Liver (tissue), 9 donors: ENCODE results near the gene LPAR3. TPM values are rescaled to one million over a fixed set of nuclear protein-coding genes. Genes with fewer than 3 reads are reported as not detected.

ENCODE experiments used
- DNase-seq: peaks from one replicate; pipeline ENCODE4 v3.0.0-alpha.2; 2017; ENCODE audit warnings: low spot score
- H3K27ac ChIP-seq, 2 donors: one replicate each; pipeline ENCODE4 v1.7.0; 2013; ENCODE audit warnings: inconsistent platforms in 2 of 2, low read length in 2 of 2, control low read depth in 1 of 2, low read depth in 1 of 2, mild to moderate bottlenecking in 1 of 2
- H3K27me3 ChIP-seq, 4 donors: one replicate each; pipeline versions ENCODE4 v1.6.1 to v1.7.0; 2013; ENCODE audit warnings: low read length in 3 of 4, inconsistent platforms in 1 of 4, mild to moderate bottlenecking in 1 of 4, moderate library complexity in 1 of 4; ENCODE audit not compliant: control insufficient read depth in 4 of 4, insufficient read depth in 4 of 4
- H3K36me3 ChIP-seq, 4 donors: one replicate each; pipeline versions ENCODE4 v1.6.1 to v1.7.0; 2013; ENCODE audit warnings: low read length in 3 of 4, mild to moderate bottlenecking in 3 of 4, low read depth in 1 of 4, moderate library complexity in 1 of 4; ENCODE audit not compliant: control insufficient read depth in 4 of 4, insufficient read depth in 3 of 4
- H3K4me1 ChIP-seq, 4 donors: one replicate each; pipeline versions ENCODE4 v1.6.1 to v1.7.0; 2013; ENCODE audit warnings: low read length in 3 of 4, mild to moderate bottlenecking in 3 of 4, moderate library complexity in 1 of 4; ENCODE audit not compliant: control insufficient read depth in 4 of 4, insufficient read depth in 4 of 4
- H3K4me3 ChIP-seq, 3 donors: one replicate each; pipeline versions ENCODE4 v1.6.1 to v1.7.0; 2013; ENCODE audit warnings: low read length in 3 of 3, control low read depth in 1 of 3, low read depth in 1 of 3, mild to moderate bottlenecking in 1 of 3
- H3K9ac ChIP-seq, 2 donors: one replicate each; pipeline ENCODE4 v1.7.0; 2013; ENCODE audit warnings: low read length in 2 of 2, mild to moderate bottlenecking in 2 of 2, moderate library complexity in 2 of 2, control low read depth in 1 of 2, low read depth in 1 of 2
- H3K9me3 ChIP-seq, 4 donors: one replicate each; pipeline versions ENCODE4 v1.6.1 to v1.7.0; 2013; ENCODE audit warnings: low read length in 3 of 4; ENCODE audit not compliant: control insufficient read depth in 4 of 4
- ATF3 ChIP-seq: IDR thresholded peaks from 2 replicates; pipeline ENCODE4 v1.6.1; 2016; ENCODE audit warnings: antibody characterized with exemption
- CTCF ChIP-seq: fragments of 150-350 bp; IDR thresholded peaks from 2 replicates; pipeline ENCODE4 v1.5.1; 2017; ENCODE audit warnings: improper control_type of control experiment, low read depth, low read length; ENCODE audit not compliant: missing input control
- EGR1 ChIP-seq, 2 donors: IDR thresholded peaks; 2 replicates each; pipeline ENCODE4 v1.6.1; 2016 to 2018; ENCODE audit warnings: antibody characterized with exemption in 2 of 2, low read depth in 2 of 2
- FOXA1 ChIP-seq: IDR thresholded peaks from 2 replicates; pipeline ENCODE4 v1.6.1; 2016; ENCODE audit warnings: antibody characterized with exemption
- FOXA2 ChIP-seq: IDR thresholded peaks from 2 replicates; pipeline ENCODE4 v1.6.1; 2016; ENCODE audit warnings: antibody characterized with exemption
- GABPA ChIP-seq, 2 donors: IDR thresholded peaks in 1 of 2; conservative IDR thresholded peaks in 1 of 2; 2 replicates each; pipeline ENCODE4 v1.6.1; 2016; ENCODE audit warnings: antibody characterized with exemption in 2 of 2, mild to moderate bottlenecking in 1 of 2, moderate library complexity in 1 of 2
- HNF4A ChIP-seq, 2 donors: conservative IDR thresholded peaks; 2 replicates each; pipeline ENCODE4 v1.6.1; 2016; ENCODE audit warnings: antibody characterized with exemption in 2 of 2, mild to moderate bottlenecking in 2 of 2
- HNF4G ChIP-seq: IDR thresholded peaks from 2 replicates; pipeline ENCODE4 v1.6.1; 2016; ENCODE audit warnings: antibody characterized with exemption
- JUND ChIP-seq, 2 donors: IDR thresholded peaks; 2 replicates each; pipeline ENCODE4 v1.6.1; 2016; ENCODE audit warnings: antibody characterized with exemption in 2 of 2
- MAX ChIP-seq: IDR thresholded peaks from 2 replicates; pipeline ENCODE4 v1.6.1; 2016; ENCODE audit warnings: antibody characterized with exemption
- NR2F2 ChIP-seq: IDR thresholded peaks from 2 replicates; pipeline ENCODE4 v1.6.1; 2016; ENCODE audit warnings: antibody characterized with exemption
- RAD21 ChIP-seq, 2 donors: IDR thresholded peaks; 2 replicates each; pipeline ENCODE4 v1.6.1; 2016; ENCODE audit warnings: antibody characterized with exemption in 2 of 2, mild to moderate bottlenecking in 2 of 2
- REST ChIP-seq: IDR thresholded peaks from 2 replicates; pipeline ENCODE4 v1.6.1; 2016; ENCODE audit warnings: antibody characterized with exemption, mild to moderate bottlenecking
- RXRA ChIP-seq, 2 donors: IDR thresholded peaks; 2 replicates each; pipeline ENCODE4 v1.6.1; 2017 to 2018; ENCODE audit warnings: antibody characterized with exemption in 2 of 2, mild to moderate bottlenecking in 1 of 2
- SP1 ChIP-seq: IDR thresholded peaks from 2 replicates; pipeline ENCODE4 v1.6.1; 2018; ENCODE audit warnings: antibody characterized with exemption, mild to moderate bottlenecking
- TAF1 ChIP-seq: conservative IDR thresholded peaks from 2 replicates; pipeline ENCODE4 v1.6.1; 2016; ENCODE audit warnings: antibody characterized with exemption, mild to moderate bottlenecking
- YY1 ChIP-seq: IDR thresholded peaks from 2 replicates; pipeline ENCODE4 v1.6.1; 2016; ENCODE audit warnings: antibody characterized with exemption, mild to moderate bottlenecking
- ZBTB33 ChIP-seq: IDR thresholded peaks from 2 replicates; pipeline ENCODE4 v1.6.1; 2016; ENCODE audit warnings: antibody characterized with exemption
- polyA plus RNA-seq, 2 donors: library from polyadenylated mRNA; stranded (reverse) in 1 of 2; unstranded in 1 of 2; fragments of 200-250 nt in 1 of 2; fragments of >200 nt in 1 of 2; fragmentation: Nextera tagmentation in 1 of 2; extraction: Ambion mirVana in 1 of 2; gene quantifications; one replicate each; pipeline versions ENCODE4 v1.2.1 to v1.2.3, GENCODE V29; 2013 to 2015
- total RNA-seq, 2 donors: library from RNA; depleted of rRNA; stranded (reverse); fragments of >200 nt; gene quantifications; one replicate each; pipeline ENCODE4 v1.2.3, GENCODE V29; 2014
- donor health status: healthy.
- donor health status: healthy.
- donor health status: healthy.
- donor health status: healthy.
- donor health status: healthy.

The LPAR3 gene
- total and polyA plus RNA-seq, 4 donors, result 0.56 TPM; not detected in 3

GRCh38 chr1:84871181-84871580 is 21.8 kb downstream of the LPAR3 start:
- DNase-seq, result no peak

More at GRCh38 chr1:84871181-84871580, 21.8 kb downstream of the LPAR3 start:
- Histone ChIP-seq H3K27me3 (no peaks in the 10 kb centered on the region), H3K4me1 (no peaks in the 10 kb centered on the region), H3K9ac (no peak overlapping the region), H3K4me3 (no peak overlapping the region), H3K36me3 (no peaks in the 10 kb centered on the region), H3K9me3 (no peaks in the 10 kb centered on the region), H3K27ac (no peak overlapping the region)
- TF ChIP-seq GABPA (IDR thresholded peaks at IDR 0.05 in 1 of 2, conservative IDR thresholded peaks at IDR 0.05 in 1 of 2) (no peak), TAF1 (no peak), SP1 (no peak), HNF4A (conservative IDR thresholded peaks at IDR 0.05) (no peak), RXRA (IDR thresholded peaks at IDR 0.05) (no peak), REST (no peak), FOXA2 (no peak), MAX (no peak), ZBTB33 (no peak), HNF4G (no peak), EGR1 (IDR thresholded peaks at IDR 0.05; ENCODE audit: low read depth in 2 of 2) (no peak), FOXA1 (no peak), CTCF (no peak), YY1 (no peak), JUND (IDR thresholded peaks at IDR 0.05) (no peak), ATF3 (no peak), RAD21 (IDR thresholded peaks at IDR 0.05) (no peak), NR2F2 (no peak)
